Upper lobe of left lung (tissue), 6 donors: ENCODE measurements around the gene AK1. TPM values are rescaled to one million over a fixed set of nuclear protein-coding genes. Genes with fewer than 3 reads are reported as not detected.

Source experiments
- ATAC-seq, 2 donors: fragments of 200-7000 bp; cut with Tn5 transposase; one replicate each; pipeline ENCODE4 v1.9.1; 2022; ENCODE audit warnings: mild to moderate bottlenecking in 2 of 2, moderate library complexity in 2 of 2; ENCODE audit not compliant: low FRiP score in 2 of 2
- DNase-seq, 2 donors: peaks; one replicate each; pipeline ENCODE4 v3.0.0-alpha.2; 2019 to 2020
- H3K27ac ChIP-seq, 4 donors: fragments of 200-600 bp; sonication (generic); one replicate each; pipeline ENCODE4 v1.5.1; 2016 to 2019
- H3K27me3 ChIP-seq, 4 donors: fragments of 200-600 bp; sonication (generic); one replicate each; pipeline ENCODE4 v1.5.1; 2017 to 2019
- H3K36me3 ChIP-seq, 4 donors: fragments of 200-600 bp; sonication (generic); one replicate each; pipeline ENCODE4 v1.5.1; 2016 to 2019
- H3K4me1 ChIP-seq, 4 donors: fragments of 200-600 bp; sonication (generic); one replicate each; pipeline ENCODE4 v1.5.1; 2018 to 2019
- H3K4me3 ChIP-seq, 4 donors: fragments of 200-600 bp; sonication (generic); one replicate each; pipeline ENCODE4 v1.5.1; 2017 to 2019; ENCODE audit warnings: mild to moderate bottlenecking in 2 of 4, moderate library complexity in 1 of 4
- H3K9me3 ChIP-seq, 4 donors: fragments of 200-600 bp; sonication (generic); one replicate each; pipeline ENCODE4 v1.5.1; 2018 to 2019
- EP300 ChIP-seq, 4 donors: sonication (generic); formaldehyde crosslinking; IDR thresholded peaks; one replicate each; pipeline ENCODE4 v1.5.1; 2017; ENCODE audit warnings: antibody characterized with exemption in 4 of 4, control low read depth in 2 of 4
- POLR2A ChIP-seq, 4 donors: fragments of 450-650 bp; IDR thresholded peaks; one replicate each; pipeline ENCODE4 v1.5.1; 2016 to 2017; ENCODE audit warnings: antibody characterized with exemption in 4 of 4, mild to moderate bottlenecking in 2 of 4
- POLR2AphosphoS5 ChIP-seq, 2 donors: sonication (generic); formaldehyde crosslinking; IDR thresholded peaks; one replicate each; pipeline ENCODE4 v1.5.1; 2017; ENCODE audit warnings: antibody characterized with exemption in 2 of 2
- WGBS, 2 donors: methylation state at CpG; one replicate each; pipeline ENCODE4 v1.1.5; 2017 to 2018; 5-methylcytosine and 5-hydroxymethylcytosine counted together
- total RNA-seq, 6 donors: library from RNA; depleted of rRNA in 4 of 6; stranded (reverse); fragments of >200 nt in 4 of 6; gene quantifications; one replicate each; pipeline versions ENCODE4 v1.1.0 to v1.2.1, GENCODE V29; 2016 to 2021
- TF ChIP-seq, protein P1 (sequence below), 6 experiments: fragments of 450-650 bp in 4 of 6; fragments of 200-600 bp in 2 of 6; sonication (generic) in 2 of 6; IDR thresholded peaks; one replicate each; pipeline ENCODE4 v1.5.1; 2016 to 2019; ENCODE audit warnings: antibody characterized with exemption in 6 of 6
- donor health status: DM: no; HTN: no; CAD: no; lungs with moderate emphysema.
- donor health status: DM: no; HTN: yes; CAD: no; lungs with severe emphysema.

AK1 gene
- total RNA-seq, 6 donors from 2014 or later, result 106 to 239 (median 161) TPM

- Histone ChIP-seq H3K9me3 (no peaks in the 10 kb centered on the region), H3K27me3 (no peaks in the 10 kb centered on the region), H3K4me3 (peak overlapping the region; percentile 38 to 71 (median 62)), H3K36me3 (peaks cover 0 to 15% (median 11%) of the 10 kb centered on the region in 4 donors), H3K4me1 (peaks cover 45 to 56% (median 51%) of the 10 kb centered on the region in 4 donors), H3K27ac (peak overlapping the region; percentile 73 to 88 (median 82))
- DNase-seq (peak; percentile 32 to 66), ATAC-seq (peak; percentile 30 to 38)
- 39 to 71% methylated on average over 7 to 17 of the region's 26 CpGs for WGBS, 2 donors
- TF ChIP-seq POLR2A (IDR thresholded peaks at IDR 0.05), result no peak
- TF ChIP-seq, protein P1, sequence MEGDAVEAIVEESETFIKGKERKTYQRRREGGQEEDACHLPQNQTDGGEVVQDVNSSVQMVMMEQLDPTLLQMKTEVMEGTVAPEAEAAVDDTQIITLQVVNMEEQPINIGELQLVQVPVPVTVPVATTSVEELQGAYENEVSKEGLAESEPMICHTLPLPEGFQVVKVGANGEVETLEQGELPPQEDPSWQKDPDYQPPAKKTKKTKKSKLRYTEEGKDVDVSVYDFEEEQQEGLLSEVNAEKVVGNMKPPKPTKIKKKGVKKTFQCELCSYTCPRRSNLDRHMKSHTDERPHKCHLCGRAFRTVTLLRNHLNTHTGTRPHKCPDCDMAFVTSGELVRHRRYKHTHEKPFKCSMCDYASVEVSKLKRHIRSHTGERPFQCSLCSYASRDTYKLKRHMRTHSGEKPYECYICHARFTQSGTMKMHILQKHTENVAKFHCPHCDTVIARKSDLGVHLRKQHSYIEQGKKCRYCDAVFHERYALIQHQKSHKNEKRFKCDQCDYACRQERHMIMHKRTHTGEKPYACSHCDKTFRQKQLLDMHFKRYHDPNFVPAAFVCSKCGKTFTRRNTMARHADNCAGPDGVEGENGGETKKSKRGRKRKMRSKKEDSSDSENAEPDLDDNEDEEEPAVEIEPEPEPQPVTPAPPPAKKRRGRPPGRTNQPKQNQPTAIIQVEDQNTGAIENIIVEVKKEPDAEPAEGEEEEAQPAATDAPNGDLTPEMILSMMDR (IDR thresholded peaks at IDR 0.05), result no peak
- no peak for TF ChIP-seq EP300 (IDR thresholded peaks at IDR 0.05)
- no peak for TF ChIP-seq POLR2AphosphoS5 (IDR thresholded peaks at IDR 0.05)
These were observed 512 bp downstream of the AK1 start for GRCh38 chr9:127876764-127877562.

GRCh38 chr9:127876026-127876763 is 1.3 kb downstream of the AK1 start:
- peak overlapping the region; percentile 4 to 71 (median 62) for H3K4me3 ChIP-seq
- WGBS, 2 donors, result 61 to 63% methylated on average over 6 to 9 of the region's 14 CpGs
- DNase-seq (peak in 1 of 2 donors; percentile 81), ATAC-seq (peak in 1 of 2 donors; percentile 46)
- TF ChIP-seq, protein P1 (IDR thresholded peaks at IDR 0.05), result peak in 1 of 6 experiments; percentile 37
- TF ChIP-seq POLR2AphosphoS5 (IDR thresholded peaks at IDR 0.05) (peak in 1 of 2 donors; percentile 44), POLR2A (IDR thresholded peaks at IDR 0.05) (no peak), EP300 (IDR thresholded peaks at IDR 0.05) (peak in 1 of 4 donors; percentile 28)
- H3K9me3 ChIP-seq, result no peaks in the 10 kb centered on the region
- peak overlapping the region; percentile 73 to 88 (median 82) for H3K27ac ChIP-seq
- peaks cover under 1 to 22% (median 17%) of the 10 kb centered on the region in 4 donors for H3K36me3 ChIP-seq
- H3K4me1 ChIP-seq, result peaks cover 45 to 56% (median 51%) of the 10 kb centered on the region in 4 donors
- H3K27me3 ChIP-seq, result no peaks in the 10 kb centered on the region

GRCh38 chr9:127875306-127875966 is 2.0 kb downstream of the AK1 start:
- Histone ChIP-seq H3K4me3 (peak overlapping the region in 3 of 4 donors; percentile 54 to 71 (median 70)), H3K27me3 (no peaks in the 10 kb centered on the region), H3K9me3 (no peaks in the 10 kb centered on the region), H3K4me1 (peaks cover 45 to 56% (median 51%) of the 10 kb centered on the region in 4 donors), H3K27ac (peak overlapping the region; percentile 73 to 88 (median 82)), H3K36me3 (peaks cover 5 to 30% (median 22%) of the 10 kb centered on the region in 4 donors)
- DNase-seq (no peak), ATAC-seq (peak in 1 of 2 donors; percentile 34)
- WGBS, 2 donors, result 80 to 81% methylated on average over 10 of the region's 10 CpGs
- TF ChIP-seq, protein P1 (IDR thresholded peaks at IDR 0.05), result no peak
- TF ChIP-seq EP300 (IDR thresholded peaks at IDR 0.05), result no peak
- no peak for TF ChIP-seq POLR2A (IDR thresholded peaks at IDR 0.05)
- no peak for TF ChIP-seq POLR2AphosphoS5 (IDR thresholded peaks at IDR 0.05)

DNA sequence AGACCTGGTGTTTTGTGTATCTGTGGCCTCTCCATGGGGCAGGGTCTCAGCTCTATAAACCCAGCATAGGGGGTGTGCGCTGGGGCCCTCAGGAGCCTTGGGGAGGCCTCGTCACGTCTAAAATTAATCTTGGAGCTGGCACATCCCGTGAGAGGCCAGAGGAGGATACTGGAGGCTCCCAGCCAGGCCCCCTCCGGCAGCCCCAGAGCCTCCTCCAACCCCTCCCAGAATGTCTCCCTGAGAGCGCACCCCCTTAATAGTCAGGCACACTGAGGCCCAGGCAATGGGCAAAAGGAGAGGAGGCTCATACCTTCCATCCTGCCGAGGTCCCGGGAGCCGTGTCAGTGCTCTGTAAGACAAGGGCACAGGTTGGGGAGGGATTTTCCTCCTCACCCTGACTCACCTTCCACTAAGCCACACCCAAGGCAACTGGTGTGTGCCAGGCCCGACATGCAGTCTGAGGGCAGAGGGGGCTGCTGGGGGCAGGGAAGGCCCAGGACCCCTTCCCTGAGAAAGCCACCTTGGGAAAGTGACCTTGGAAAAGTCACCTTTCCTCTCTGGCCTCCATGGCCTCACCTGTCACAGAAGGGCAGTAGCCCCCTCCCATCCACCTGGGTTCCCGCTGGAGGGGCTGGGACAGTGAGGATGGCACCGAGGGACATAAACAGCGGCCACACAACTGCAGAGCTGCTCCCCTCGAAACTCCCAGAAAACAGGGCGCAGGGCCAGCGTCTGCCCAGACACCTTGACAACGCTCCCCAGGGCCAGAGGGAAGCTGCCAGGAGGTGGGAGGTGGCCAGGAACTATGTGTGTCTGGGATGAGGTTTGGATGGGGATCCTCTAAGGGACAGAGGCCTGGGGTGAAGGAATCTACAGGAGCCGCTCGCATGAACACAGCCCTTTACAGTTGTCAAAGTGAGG is 2.9 kb downstream of the AK1 start:
- DNase-seq (no peak), ATAC-seq (no peak)
- no peaks in the 10 kb centered on the region for H3K27me3 ChIP-seq
- peak overlapping the region in 3 of 4 donors; percentile 54 to 71 (median 70) for H3K4me3 ChIP-seq
- no peak for TF ChIP-seq POLR2A (IDR thresholded peaks at IDR 0.05)
- TF ChIP-seq, protein P1 (IDR thresholded peaks at IDR 0.05), result no peak
- TF ChIP-seq POLR2AphosphoS5 (IDR thresholded peaks at IDR 0.05), result no peak
- TF ChIP-seq EP300 (IDR thresholded peaks at IDR 0.05), result no peak
- H3K36me3 ChIP-seq, result peaks cover 5 to 35% (median 23%) of the 10 kb centered on the region in 4 donors
- peak overlapping the region; percentile 11 to 88 (median 82) for H3K27ac ChIP-seq
- H3K4me1 ChIP-seq, result peaks cover 49 to 59% (median 53%) of the 10 kb centered on the region in 4 donors
- H3K9me3 ChIP-seq, result no peaks in the 10 kb centered on the region
- 60 to 67% methylated on average over 7 to 19 of the region's 19 CpGs for WGBS, 2 donors
